ENCODE data around the gene CDH5. TPM values are rescaled to one million over a fixed set of nuclear protein-coding genes. Genes with fewer than 3 reads are reported as not detected.

CDH5 gene
- total RNA-seq, 1 experiment from 2014 or later = 3.6 TPM

DNA sequence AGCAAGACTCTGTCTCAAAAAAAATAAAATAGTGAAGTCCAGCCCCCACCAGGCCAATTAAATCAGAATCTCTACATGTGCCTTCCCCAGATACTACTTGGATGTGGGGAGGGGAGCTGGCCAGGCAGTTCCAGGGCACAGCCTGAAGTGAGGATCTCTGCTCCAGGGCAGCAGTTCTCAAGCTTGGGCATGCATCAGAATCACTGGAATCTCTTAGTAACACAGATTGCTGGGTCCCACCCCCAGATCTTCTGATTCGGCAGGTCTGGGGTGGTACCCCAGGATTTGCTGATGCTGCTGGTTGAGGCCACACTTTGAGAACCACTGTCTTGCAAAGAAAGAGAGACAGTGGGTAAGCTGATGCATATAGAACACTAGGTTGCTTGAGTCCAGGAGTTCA is 8.3 kb upstream of the CDH5 start:
- Histone ChIP-seq H3K27me3 (ENCODE audit: insufficient read depth, low read depth) (no peaks in the 10 kb centered on the region), H2AFZ (no peak overlapping the region), H3K27ac (0 out of 2 replicates have a peak overlapping the region, but pooled peaks have one; percentile 70), H3K4me2 (no peak overlapping the region), H3K36me3 (ENCODE audit: low read depth) (no peaks in the 10 kb centered on the region), H3K9me2 (ENCODE audit: insufficient read depth) (no peaks in the 10 kb centered on the region), H3K4me3 (no peak overlapping the region), H3F3A (ENCODE audit: insufficient read depth, low read depth) (peaks cover 25% of the 10 kb centered on the region), H3K9me3 (ENCODE audit: insufficient read depth, low read depth) (no peaks in the 10 kb centered on the region), H4K20me1 (ENCODE audit: insufficient read depth) (no peaks in the 10 kb centered on the region), H3K4me1 (replicated peaks; ENCODE audit: insufficient read depth) (peaks cover 36% of the 10 kb centered on the region), H3K79me2 (ENCODE audit: low read depth) (no peaks in the 10 kb centered on the region)
- TF ChIP-seq, protein P1, sequence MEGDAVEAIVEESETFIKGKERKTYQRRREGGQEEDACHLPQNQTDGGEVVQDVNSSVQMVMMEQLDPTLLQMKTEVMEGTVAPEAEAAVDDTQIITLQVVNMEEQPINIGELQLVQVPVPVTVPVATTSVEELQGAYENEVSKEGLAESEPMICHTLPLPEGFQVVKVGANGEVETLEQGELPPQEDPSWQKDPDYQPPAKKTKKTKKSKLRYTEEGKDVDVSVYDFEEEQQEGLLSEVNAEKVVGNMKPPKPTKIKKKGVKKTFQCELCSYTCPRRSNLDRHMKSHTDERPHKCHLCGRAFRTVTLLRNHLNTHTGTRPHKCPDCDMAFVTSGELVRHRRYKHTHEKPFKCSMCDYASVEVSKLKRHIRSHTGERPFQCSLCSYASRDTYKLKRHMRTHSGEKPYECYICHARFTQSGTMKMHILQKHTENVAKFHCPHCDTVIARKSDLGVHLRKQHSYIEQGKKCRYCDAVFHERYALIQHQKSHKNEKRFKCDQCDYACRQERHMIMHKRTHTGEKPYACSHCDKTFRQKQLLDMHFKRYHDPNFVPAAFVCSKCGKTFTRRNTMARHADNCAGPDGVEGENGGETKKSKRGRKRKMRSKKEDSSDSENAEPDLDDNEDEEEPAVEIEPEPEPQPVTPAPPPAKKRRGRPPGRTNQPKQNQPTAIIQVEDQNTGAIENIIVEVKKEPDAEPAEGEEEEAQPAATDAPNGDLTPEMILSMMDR (conservative IDR thresholded peaks at IDR 0.05) = no peak
- TF ChIP-seq EZH2 (IDR thresholded peaks at IDR 0.05; ENCODE audit: low read depth) = no peak
- no peak for DNase-seq
- POLR2A ChIA-PET (ENCODE audit: unreplicated experiment) = interaction anchor here (0.7 kb wide), 1 partner anchor 360 kb away, joined by 3 read pairs; no protein-coding TSS in a partner anchor
- CTCF ChIA-PET = interaction anchor here (0.6 to 1.7 kb wide), 6 partner anchors 9 to 303 kb away, joined by 3 to 8 read pairs (median 3); no protein-coding TSS in a partner anchor
- no TSS peak for BruUV-seq (replicated peaks)
- intact Hi-C loops (cut with micrococcal nuclease; ENCODE audit: unreplicated experiment) = no loop called here

DNA sequence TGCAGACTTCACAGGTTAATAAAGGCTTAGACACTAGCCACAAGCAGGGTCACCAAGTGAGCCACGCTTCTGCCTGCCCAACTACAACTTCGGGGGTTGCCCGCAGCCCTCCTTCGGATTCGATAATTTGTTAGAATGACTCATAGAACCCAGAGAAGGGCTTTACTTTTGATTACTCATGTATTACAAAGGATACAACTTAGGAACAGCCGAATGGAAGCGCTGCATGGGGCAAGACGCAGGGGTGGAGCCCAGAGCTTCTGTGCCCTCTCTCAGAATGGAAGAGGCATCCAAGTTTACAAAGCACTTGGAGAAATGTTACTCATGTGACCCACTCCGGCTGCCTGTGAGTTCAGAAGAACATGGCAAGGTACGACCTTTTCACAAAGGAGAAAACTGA is 7.5 kb upstream of the CDH5 start:
- TF ChIP-seq EZH2 (IDR thresholded peaks at IDR 0.05; ENCODE audit: low read depth) = no peak
- TF ChIP-seq, protein P1 (conservative IDR thresholded peaks at IDR 0.05) = no peak
- ChIA-PET POLR2A (ENCODE audit: unreplicated experiment) (no interaction called here), CTCF (interaction anchor here (0.6 to 1.1 kb wide), 4 partner anchors 22 to 48 kb away, joined by 3 to 11 read pairs (median 6); no protein-coding TSS in a partner anchor)
- Histone ChIP-seq H3K4me3 (no peak overlapping the region), H4K20me1 (ENCODE audit: insufficient read depth) (no peaks in the 10 kb centered on the region), H3K4me1 (replicated peaks; ENCODE audit: insufficient read depth) (peaks cover 43% of the 10 kb centered on the region), H3K36me3 (ENCODE audit: low read depth) (no peaks in the 10 kb centered on the region), H3K4me2 (peak overlapping the region; percentile 65), H2AFZ (peak overlapping the region; percentile 75), H3K9me3 (ENCODE audit: insufficient read depth, low read depth) (no peaks in the 10 kb centered on the region), H3K27ac (peak overlapping the region; percentile 70), H3F3A (ENCODE audit: insufficient read depth, low read depth) (peaks cover 27% of the 10 kb centered on the region), H3K79me2 (ENCODE audit: low read depth) (no peaks in the 10 kb centered on the region; the same call in 1 of the 2 replicates), H3K9me2 (ENCODE audit: insufficient read depth) (no peaks in the 10 kb centered on the region), H3K27me3 (ENCODE audit: insufficient read depth, low read depth) (no peaks in the 10 kb centered on the region)
- no TSS peak for BruUV-seq (replicated peaks)
- peak; percentile 23 to 82 for DNase-seq
- intact Hi-C loops (cut with micrococcal nuclease; ENCODE audit: unreplicated experiment) = no loop called here

DNA sequence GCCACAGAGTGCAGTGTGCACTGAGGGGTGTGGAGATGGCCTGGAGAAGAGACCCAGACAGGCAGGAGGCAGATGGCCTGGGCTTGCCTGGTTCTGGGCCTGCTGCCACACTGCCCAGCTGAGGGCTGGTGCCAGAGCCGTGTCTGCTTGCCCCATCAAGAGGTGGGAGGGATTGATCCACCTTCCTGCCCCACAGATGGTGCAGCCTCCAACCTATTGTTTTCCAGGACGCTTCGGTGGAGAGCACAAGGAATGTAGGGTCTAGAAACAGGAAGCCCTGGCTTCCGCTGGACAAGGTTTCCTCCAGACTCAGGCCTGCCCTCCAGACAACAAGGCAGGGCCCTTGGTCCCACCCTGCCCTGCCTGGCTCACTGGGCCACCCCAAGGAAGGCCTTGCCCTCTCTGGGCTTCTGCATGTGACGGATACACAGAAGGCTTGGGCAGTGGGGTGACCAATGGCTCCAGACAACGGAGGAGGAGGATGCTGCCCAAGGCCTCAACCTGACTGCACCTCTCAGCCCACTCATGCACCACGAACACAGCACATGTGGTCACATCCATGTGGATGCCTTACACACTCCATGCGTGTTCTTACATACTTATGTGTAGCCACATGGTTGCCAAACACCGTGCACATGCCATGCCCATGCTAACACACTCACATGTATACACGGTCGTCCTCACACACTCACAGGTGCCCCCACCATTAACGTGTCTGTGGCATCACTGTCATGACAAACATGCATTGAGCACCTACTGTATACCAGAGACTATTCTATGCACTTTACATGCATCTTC is 6.5 kb upstream of the CDH5 start:
- no peak for DNase-seq
- ChIA-PET POLR2A (ENCODE audit: unreplicated experiment) (interaction anchor here (0.5 kb wide), 1 partner anchor 34 kb away, joined by 4 read pairs; no protein-coding TSS in a partner anchor), CTCF (no interaction called here)
- no peaks in the 10 kb centered on the region for H4K20me1 ChIP-seq (ENCODE audit: insufficient read depth)
- H3K4me2 ChIP-seq = peak overlapping the region; percentile 65
- peaks cover 53% of the 10 kb centered on the region for H3K4me1 ChIP-seq (replicated peaks; ENCODE audit: insufficient read depth)
- H3K27ac ChIP-seq = peak overlapping the region; percentile 70
- H3K79me2 ChIP-seq (ENCODE audit: low read depth) = no peaks in the 10 kb centered on the region; the same call in 1 of the 2 replicates
- intact Hi-C loops (cut with micrococcal nuclease; ENCODE audit: unreplicated experiment) = no loop called here
- no peak overlapping the region for H3K4me3 ChIP-seq
- no peaks in the 10 kb centered on the region for H3K36me3 ChIP-seq (ENCODE audit: low read depth)
- no peaks in the 10 kb centered on the region for H3K9me2 ChIP-seq (ENCODE audit: insufficient read depth)
- no peak overlapping the region for H2AFZ ChIP-seq
- peaks cover 26% of the 10 kb centered on the region for H3F3A ChIP-seq (ENCODE audit: insufficient read depth, low read depth)
- no peaks in the 10 kb centered on the region for H3K27me3 ChIP-seq (ENCODE audit: insufficient read depth, low read depth)
- no peak for TF ChIP-seq EZH2 (IDR thresholded peaks at IDR 0.05; ENCODE audit: low read depth)
- TF ChIP-seq, protein P1 (conservative IDR thresholded peaks at IDR 0.05) = no peak
- H3K9me3 ChIP-seq (ENCODE audit: insufficient read depth, low read depth) = no peaks in the 10 kb centered on the region
- no TSS peak for BruUV-seq (replicated peaks)
